Fibroblast of pulmonary artery (primary cell): Measurements from ENCODE around the gene LDLRAD4.

ENCODE experiments used
- DNase-seq: peaks from one replicate; pipeline ENCODE4 v3.0.0-alpha.2; 2010; ENCODE audit warnings: low read depth
- H3K4me3 ChIP-seq: replicated peaks from 2 replicates; pipeline ENCODE4 v1.5.1; 2011; ENCODE audit warnings: low read depth, mild to moderate bottlenecking, control low read depth, low read length, moderate library complexity
- TF ChIP-seq, protein P1 (sequence below): IDR thresholded peaks from 2 replicates; pipeline ENCODE4 v1.5.1; 2011; ENCODE audit warnings: mild to moderate bottlenecking, control low read depth, low read length, inconsistent platforms; ENCODE audit errors: missing control alignments

LDLRAD4 gene

DNA sequence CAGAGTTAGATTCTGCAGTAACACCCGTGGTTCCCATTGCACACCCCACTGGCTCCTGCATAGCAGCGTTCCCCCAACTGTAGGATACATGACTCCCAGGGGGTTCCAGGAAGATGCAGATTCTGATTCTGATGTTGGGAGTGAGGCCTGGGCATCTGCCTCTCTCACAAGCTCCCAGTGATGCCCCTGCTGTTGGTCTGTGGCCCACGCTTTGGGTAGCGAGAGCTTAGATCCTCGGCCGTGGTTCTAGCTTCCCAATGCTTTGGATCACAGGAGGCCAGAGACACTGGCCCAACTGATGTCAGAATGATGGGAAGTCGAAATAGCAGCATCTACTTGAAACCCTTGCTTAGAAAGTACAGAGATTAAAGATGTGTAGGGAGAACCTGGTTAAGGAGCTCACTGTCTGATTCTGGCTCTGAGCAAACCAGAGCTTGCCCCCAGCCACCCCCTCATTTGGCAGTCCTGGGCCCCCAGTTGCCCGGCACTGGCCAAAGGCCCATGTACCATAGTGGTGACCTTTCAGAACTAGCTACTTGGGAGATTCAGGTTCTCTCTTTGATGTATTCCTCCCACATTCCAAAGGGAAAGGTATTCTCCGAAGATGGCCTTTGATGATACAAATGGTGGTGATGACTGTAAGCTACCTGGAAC, 310.3 kb downstream of the LDLRAD4 start:
- TF ChIP-seq, protein P1, sequence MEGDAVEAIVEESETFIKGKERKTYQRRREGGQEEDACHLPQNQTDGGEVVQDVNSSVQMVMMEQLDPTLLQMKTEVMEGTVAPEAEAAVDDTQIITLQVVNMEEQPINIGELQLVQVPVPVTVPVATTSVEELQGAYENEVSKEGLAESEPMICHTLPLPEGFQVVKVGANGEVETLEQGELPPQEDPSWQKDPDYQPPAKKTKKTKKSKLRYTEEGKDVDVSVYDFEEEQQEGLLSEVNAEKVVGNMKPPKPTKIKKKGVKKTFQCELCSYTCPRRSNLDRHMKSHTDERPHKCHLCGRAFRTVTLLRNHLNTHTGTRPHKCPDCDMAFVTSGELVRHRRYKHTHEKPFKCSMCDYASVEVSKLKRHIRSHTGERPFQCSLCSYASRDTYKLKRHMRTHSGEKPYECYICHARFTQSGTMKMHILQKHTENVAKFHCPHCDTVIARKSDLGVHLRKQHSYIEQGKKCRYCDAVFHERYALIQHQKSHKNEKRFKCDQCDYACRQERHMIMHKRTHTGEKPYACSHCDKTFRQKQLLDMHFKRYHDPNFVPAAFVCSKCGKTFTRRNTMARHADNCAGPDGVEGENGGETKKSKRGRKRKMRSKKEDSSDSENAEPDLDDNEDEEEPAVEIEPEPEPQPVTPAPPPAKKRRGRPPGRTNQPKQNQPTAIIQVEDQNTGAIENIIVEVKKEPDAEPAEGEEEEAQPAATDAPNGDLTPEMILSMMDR: no peak
- H3K4me3 ChIP-seq: no peak overlapping the region
- DNase-seq: no peak

DNA sequence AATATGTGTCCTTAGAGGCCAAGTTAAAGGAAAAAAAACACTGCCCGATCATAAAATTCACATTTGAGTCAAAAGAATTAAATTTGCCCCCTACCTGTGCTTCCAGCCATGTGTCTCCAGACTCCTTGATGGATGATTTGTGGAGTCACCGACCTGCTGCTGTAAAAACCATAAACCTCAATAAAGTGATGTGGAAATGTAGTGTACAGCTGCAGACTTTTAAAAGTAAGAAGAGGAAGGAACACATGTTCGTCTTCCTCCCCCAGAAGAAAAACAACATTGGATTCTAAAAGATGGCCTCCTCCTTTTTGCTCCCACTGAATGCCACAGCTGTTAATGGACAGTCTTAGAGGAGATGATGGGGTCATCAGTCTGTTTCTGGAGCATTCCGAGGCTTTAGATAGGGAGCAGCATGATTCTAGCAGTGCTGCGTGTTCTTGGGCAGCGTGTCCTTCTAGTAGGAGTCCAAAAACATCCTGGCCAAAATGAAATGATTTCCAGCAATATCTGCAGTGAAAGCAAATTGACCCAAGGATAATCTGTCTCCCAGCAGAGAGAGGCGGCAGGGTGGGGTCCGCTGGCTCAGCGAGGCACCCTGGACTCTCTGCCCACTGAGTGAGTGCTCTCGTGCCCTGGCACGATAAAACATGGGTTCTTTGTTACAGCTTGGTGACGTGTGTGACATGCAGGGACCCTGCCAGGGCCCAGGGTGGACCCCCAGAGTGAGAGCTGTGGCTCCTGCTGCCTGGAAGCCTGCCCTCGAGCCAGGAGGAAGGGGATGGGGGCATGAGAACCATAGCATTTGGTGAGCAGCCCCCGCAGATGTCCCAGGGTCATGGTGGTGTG, 311.7 kb downstream of the LDLRAD4 start:
- no peak overlapping the region for H3K4me3 ChIP-seq
- DNase-seq: no peak
- TF ChIP-seq, protein P1: no peak

DNA sequence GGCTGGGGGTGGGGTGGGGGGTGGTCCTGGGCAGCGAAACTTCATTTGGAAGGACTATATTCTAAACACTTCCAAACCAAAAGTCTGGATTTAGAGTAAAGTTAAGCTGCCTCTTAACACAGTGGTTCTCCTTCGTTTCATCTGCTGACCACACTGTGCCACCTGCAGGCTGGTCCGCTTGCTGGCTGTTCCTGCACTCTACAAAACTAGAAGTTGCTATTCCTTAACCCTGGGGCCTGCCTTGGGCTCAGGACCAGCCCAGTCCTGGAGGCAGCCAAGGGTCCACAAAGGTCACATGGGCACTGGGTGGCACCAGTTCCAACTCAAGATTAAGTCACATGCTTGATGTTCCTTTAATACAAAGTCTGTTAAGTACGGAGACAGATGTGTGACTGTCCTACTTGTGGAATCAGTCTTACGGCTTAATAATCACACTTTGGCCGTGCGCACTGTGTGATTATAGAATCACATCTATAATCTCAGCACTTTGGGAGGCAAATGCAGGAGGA, 312.4 kb downstream of the LDLRAD4 start:
- no peak overlapping the region for H3K4me3 ChIP-seq
- DNase-seq: peak; percentile 55
- TF ChIP-seq, protein P1: peak; percentile 44

DNA sequence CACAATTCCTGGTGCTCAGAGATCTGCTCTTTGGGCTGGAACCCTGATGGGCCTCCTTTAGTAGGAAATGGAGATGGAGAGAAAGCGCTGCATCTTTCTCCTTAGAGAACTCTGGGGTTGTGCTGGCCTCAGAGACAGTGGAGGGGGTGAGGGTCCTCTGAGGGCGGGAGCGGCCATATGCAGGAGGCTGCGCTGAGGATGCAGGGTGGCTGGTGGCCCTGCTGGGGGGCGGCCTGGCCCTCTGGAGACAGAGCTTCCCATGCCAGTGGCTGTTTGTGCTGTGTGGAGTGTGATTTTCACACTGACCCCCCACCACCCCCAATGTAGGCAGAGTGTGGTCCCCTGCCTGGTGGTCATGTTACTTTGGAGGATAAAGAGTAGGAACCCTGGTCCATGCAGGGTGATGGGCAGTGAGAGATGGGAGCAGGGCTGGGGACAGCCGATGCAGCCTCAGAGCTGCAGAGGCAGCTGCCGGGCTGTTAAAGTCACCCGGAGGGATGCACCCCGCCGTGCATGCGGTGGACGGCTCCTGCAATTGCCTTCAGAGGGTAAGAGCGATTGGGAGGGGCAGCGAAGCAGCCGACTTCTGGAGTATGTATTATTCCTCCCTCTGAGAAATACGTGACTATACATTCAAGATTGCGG, 313.2 kb downstream of the LDLRAD4 start:
- TF ChIP-seq, protein P1: no peak
- no peak for DNase-seq
- H3K4me3 ChIP-seq: no peak overlapping the region

DNA sequence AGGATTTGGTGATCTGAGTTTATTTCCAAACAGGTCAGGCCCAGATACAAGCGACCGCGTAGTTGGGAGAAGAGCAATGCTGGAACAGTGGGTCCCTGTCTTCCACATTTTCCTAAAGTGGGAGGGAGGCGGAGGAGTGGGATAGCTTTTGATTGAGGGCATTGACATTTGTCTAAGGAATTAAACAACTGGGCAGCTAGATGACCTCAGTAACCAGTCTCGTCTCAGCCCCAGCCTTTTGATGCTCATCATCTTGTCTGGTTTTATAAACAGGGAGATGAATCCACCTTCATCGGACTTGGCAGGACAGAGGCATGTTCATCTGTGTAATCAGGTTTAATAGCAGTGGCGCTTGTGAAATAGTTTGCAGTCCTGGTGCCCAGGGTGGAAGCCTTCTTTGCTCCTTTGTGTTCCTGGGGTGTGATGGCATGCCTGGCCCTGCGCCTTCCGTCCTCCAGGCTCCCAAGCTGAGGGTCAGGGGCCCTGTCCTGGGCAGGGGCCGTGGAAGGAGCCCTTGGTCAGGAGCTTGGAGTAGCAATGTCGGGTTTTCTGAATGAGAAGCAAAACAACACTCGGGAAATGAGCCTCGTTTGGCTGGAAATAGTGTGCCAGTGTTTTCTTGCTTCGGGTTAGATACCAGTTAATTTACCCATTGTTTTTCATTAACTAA, 314.0 kb downstream of the LDLRAD4 start:
- no peak for DNase-seq
- H3K4me3 ChIP-seq: no peak overlapping the region
- TF ChIP-seq, protein P1: no peak

DNA sequence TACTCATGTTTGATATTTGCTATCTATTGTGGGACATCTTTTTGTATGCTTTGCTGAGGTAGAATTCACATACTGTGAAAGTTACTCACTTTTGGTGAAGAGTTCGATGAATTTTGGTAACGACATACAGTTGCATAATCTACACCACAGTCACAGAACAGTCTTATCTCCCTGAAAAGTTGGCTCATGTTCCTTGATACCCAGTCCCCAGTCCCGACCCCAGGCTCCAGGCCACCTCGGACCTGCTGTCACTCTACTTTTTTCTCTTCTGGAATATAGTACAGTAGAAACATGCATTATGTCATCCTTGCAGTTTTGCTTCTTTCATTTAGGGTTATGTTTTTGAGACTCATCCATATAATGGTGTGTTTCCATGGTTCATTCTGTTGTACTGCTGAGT, 316.1 kb downstream of the LDLRAD4 start:
- TF ChIP-seq, protein P1: no peak
- H3K4me3 ChIP-seq: no peak overlapping the region
- no peak for DNase-seq
